ENCODE measurements around the gene PPP1R15A.

GRCh38 chr19:48866692-48867091, 5.5 kb upstream of the PPP1R15A start:
- TF ChIP-seq POLR2A (IDR thresholded peaks at IDR 0.05; ENCODE audit: low read depth, low read length) = no peak
- no peak for TF ChIP-seq POLR2AphosphoS5 (IDR thresholded peaks at IDR 0.05; ENCODE audit: low read depth, low read length)
- no peak for TF ChIP-seq TAF1 (IDR thresholded peaks at IDR 0.05; ENCODE audit: low read depth, low read length)
